Measurements from ENCODE around the gene MIF. TPM values are rescaled to one million over a fixed set of nuclear protein-coding genes. Genes with fewer than 3 reads are reported as not detected.

The MIF gene
- total RNA-seq, 2 experiments from 2014 or later, result 1,485 to 1,525 TPM

DNA sequence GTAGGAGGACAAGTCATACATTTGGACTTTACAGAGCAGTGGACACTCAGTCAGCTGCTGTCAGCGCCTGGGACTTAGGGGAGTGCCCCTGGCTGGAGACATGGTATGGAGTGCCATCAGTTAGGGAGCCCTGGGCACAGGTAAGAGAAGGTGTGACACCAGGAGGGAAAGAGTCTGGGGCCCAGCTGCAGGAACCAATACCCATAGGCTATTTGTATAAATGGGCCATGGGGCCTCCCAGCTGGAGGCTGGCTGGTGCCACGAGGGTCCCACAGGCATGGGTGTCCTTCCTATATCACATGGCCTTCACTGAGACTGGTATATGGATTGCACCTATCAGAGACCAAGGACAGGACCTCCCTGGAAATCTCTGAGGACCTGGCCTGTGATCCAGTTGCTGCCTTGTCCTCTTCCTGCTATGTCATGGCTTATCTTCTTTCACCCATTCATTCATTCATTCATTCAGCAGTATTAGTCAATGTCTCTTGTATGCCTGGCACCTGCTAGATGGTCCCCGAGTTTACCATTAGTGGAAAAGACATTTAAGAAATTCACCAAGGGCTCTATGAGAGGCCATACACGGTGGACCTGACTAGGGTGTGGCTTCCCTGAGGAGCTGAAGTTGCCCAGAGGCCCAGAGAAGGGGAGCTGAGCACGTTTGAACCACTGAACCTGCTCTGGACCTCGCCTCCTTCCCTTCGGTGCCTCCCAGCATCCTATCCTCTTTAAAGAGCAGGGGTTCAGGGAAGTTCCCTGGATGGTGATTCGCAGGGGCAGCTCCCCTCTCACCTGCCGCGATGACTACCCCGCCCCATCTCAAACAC is 850 bp upstream of the MIF start:
- CTCF ChIA-PET, result interaction anchor here (0.7 to 2.0 kb wide), 17 partner anchors 8 to 349 kb away, joined by 3 to 28 read pairs (median 5); partner anchors contain the start of genes CABIN1 and SLC2A11
- Mint-ChIP-seq H3K4me1 (ENCODE audit: low read depth) (peaks cover 21% of the 10 kb centered on the region), H3K36me3 (ENCODE audit: low read depth) (peaks cover 35% of the 10 kb centered on the region), H3K27ac (peak overlapping the region; percentile 99), H3K27me3 (no peaks in the 10 kb centered on the region), H3K9me3 (no peaks in the 10 kb centered on the region), H3K4me3 (peak overlapping the region; percentile 94)
- DNase-seq, result no peak
- TF ChIP-seq, protein P1, sequence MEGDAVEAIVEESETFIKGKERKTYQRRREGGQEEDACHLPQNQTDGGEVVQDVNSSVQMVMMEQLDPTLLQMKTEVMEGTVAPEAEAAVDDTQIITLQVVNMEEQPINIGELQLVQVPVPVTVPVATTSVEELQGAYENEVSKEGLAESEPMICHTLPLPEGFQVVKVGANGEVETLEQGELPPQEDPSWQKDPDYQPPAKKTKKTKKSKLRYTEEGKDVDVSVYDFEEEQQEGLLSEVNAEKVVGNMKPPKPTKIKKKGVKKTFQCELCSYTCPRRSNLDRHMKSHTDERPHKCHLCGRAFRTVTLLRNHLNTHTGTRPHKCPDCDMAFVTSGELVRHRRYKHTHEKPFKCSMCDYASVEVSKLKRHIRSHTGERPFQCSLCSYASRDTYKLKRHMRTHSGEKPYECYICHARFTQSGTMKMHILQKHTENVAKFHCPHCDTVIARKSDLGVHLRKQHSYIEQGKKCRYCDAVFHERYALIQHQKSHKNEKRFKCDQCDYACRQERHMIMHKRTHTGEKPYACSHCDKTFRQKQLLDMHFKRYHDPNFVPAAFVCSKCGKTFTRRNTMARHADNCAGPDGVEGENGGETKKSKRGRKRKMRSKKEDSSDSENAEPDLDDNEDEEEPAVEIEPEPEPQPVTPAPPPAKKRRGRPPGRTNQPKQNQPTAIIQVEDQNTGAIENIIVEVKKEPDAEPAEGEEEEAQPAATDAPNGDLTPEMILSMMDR (IDR thresholded peaks at IDR 0.05), result no peak
- POLR2A ChIA-PET, result interaction anchor here (0.6 to 9.2 kb wide), 18 partner anchors 9 to 539 kb away, joined by 3 to 125 read pairs (median 4); partner anchors contain the start of gene SLC2A11
- intact Hi-C loops (cut with micrococcal nuclease), result no loop called here
- ATAC-seq, result no peak

- H3K27ac Mint-ChIP-seq, result peak overlapping the region; percentile 99
- H3K27me3 Mint-ChIP-seq, result no peaks in the 10 kb centered on the region
- ChIA-PET POLR2A (interaction anchor here (0.6 to 9.2 kb wide), 13 partner anchors 8 to 262 kb away, joined by 3 to 125 read pairs (median 4); partner anchors contain the start of gene SLC2A11), CTCF (interaction anchor here (0.8 to 2.0 kb wide), 21 partner anchors 10 to 348 kb away, joined by 3 to 28 read pairs (median 5); partner anchors contain the start of genes CABIN1, CHCHD10 and SLC2A11)
- H3K36me3 Mint-ChIP-seq (ENCODE audit: low read depth), result peaks cover 42% of the 10 kb centered on the region
- DNase-seq (peak; percentile 85), ATAC-seq (peak; percentile 51)
- H3K4me3 Mint-ChIP-seq, result peak overlapping the region; percentile 94
- TF ChIP-seq, protein P1 (IDR thresholded peaks at IDR 0.05), result peak; percentile 67
- no peaks in the 10 kb centered on the region for H3K9me3 Mint-ChIP-seq
- peaks cover 21% of the 10 kb centered on the region for H3K4me1 Mint-ChIP-seq (ENCODE audit: low read depth)
- intact Hi-C loops (cut with micrococcal nuclease), result no loop called here
These were observed 771 bp downstream of the MIF start for GRCh38 chr22:23894710-23895598.

GRCh38 chr22:23895599-23896144 is 1.5 kb downstream of the MIF start:
- H3K36me3 Mint-ChIP-seq (ENCODE audit: low read depth), result peaks cover 50% of the 10 kb centered on the region
- ATAC-seq (no peak), DNase-seq (no peak)
- TF ChIP-seq, protein P1 (IDR thresholded peaks at IDR 0.05), result peak; percentile 39
- ChIA-PET POLR2A (interaction anchor here (1.1 to 9.2 kb wide), 5 partner anchors 9 to 144 kb away, joined by 3 to 125 read pairs (median 3); no protein-coding TSS in a partner anchor), CTCF (interaction anchor here (0.7 to 1.5 kb wide), 3 partner anchors 16 to 44 kb away, joined by 3 to 4 read pairs (median 3); no protein-coding TSS in a partner anchor)
- H3K27ac Mint-ChIP-seq, result peak overlapping the region; percentile 99
- H3K9me3 Mint-ChIP-seq, result peaks cover 2% of the 10 kb centered on the region
- intact Hi-C loops (cut with micrococcal nuclease), result no loop called here
- H3K27me3 Mint-ChIP-seq, result no peaks in the 10 kb centered on the region
- peaks cover 21% of the 10 kb centered on the region for H3K4me1 Mint-ChIP-seq (ENCODE audit: low read depth)
- peak overlapping the region; percentile 94 for H3K4me3 Mint-ChIP-seq

GRCh38 chr22:23896166-23896522 is 2.0 kb downstream of the MIF start:
- H3K27me3 Mint-ChIP-seq, result no peaks in the 10 kb centered on the region
- H3K4me1 Mint-ChIP-seq (ENCODE audit: low read depth), result peaks cover 21% of the 10 kb centered on the region
- TF ChIP-seq, protein P1 (IDR thresholded peaks at IDR 0.05), result no peak
- peaks cover 53% of the 10 kb centered on the region for H3K36me3 Mint-ChIP-seq (ENCODE audit: low read depth)
- ATAC-seq (no peak), DNase-seq (no peak)
- intact Hi-C loops (cut with micrococcal nuclease), result no loop called here
- peak overlapping the region; percentile 94 for H3K4me3 Mint-ChIP-seq
- H3K27ac Mint-ChIP-seq, result peak overlapping the region; percentile 99
- H3K9me3 Mint-ChIP-seq, result peaks cover 2% of the 10 kb centered on the region
- CTCF ChIA-PET, result interaction anchor here (0.7 to 1.5 kb wide), 3 partner anchors 16 to 44 kb away, joined by 3 to 4 read pairs (median 3); no protein-coding TSS in a partner anchor
- POLR2A ChIA-PET, result interaction anchor here (1.1 to 9.2 kb wide), 4 partner anchors 9 to 115 kb away, joined by 3 to 125 read pairs (median 5); no protein-coding TSS in a partner anchor

Data from activated CD8-positive, alpha-beta T cell treated with anti-CD3 and anti-CD28 coated beads for 36 hours (primary cell).